ENCODE results near the gene P2RY6.

DNA sequence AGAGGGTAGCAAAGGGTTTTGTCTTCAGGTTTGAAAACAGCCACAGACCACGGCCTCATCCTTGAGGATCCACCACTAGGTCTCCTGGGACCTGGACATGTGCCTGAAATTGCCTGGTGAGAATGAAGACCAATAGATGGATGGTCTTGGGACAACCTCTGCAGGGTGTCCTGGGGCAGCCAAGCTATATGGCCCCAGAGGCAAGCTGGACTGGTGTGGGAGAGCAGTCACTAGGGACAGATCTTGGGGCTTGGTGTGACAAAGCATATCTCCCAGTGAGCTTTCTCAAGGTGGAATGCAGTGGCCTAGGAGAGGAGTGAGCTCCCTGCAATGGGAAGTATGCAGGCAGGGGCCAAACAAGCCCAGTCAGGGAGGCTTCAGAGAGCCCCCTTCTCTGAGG is 13.6 kb downstream of the P2RY6 start:
- no peak for TF ChIP-seq POLR2A (IDR thresholded peaks at IDR 0.05)
- TF ChIP-seq, protein P1, sequence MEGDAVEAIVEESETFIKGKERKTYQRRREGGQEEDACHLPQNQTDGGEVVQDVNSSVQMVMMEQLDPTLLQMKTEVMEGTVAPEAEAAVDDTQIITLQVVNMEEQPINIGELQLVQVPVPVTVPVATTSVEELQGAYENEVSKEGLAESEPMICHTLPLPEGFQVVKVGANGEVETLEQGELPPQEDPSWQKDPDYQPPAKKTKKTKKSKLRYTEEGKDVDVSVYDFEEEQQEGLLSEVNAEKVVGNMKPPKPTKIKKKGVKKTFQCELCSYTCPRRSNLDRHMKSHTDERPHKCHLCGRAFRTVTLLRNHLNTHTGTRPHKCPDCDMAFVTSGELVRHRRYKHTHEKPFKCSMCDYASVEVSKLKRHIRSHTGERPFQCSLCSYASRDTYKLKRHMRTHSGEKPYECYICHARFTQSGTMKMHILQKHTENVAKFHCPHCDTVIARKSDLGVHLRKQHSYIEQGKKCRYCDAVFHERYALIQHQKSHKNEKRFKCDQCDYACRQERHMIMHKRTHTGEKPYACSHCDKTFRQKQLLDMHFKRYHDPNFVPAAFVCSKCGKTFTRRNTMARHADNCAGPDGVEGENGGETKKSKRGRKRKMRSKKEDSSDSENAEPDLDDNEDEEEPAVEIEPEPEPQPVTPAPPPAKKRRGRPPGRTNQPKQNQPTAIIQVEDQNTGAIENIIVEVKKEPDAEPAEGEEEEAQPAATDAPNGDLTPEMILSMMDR (IDR thresholded peaks at IDR 0.05) = no peak
